22Rv1 (cell line): ENCODE measurements around the gene CPNE4.

ENCODE experiments used
- H3K27ac ChIP-seq: fragments of 450-650 bp; 2 replicates; pipeline ENCODE4 v1.5.1; 2017
- CTCF ChIP-seq: fragments of 450-650 bp; IDR thresholded peaks from 2 replicates; pipeline ENCODE4 v1.5.1; 2017; ENCODE audit warnings: mild to moderate bottlenecking
- ZFX ChIP-seq: fragments of 450-650 bp; IDR thresholded peaks from 2 replicates; pipeline ENCODE4 v1.6.1; 2017; ENCODE audit warnings: antibody characterized with exemption, borderline replicate concordance

CPNE4 gene

GRCh38 chr3:131962982-131963381 lies 71.8 kb downstream of the CPNE4 start:
- TF ChIP-seq ZFX (no peak), CTCF (no peak)
- H3K27ac ChIP-seq = no peak overlapping the region

- H3K27ac ChIP-seq = no peak overlapping the region
- no peak for TF ChIP-seq CTCF
- TF ChIP-seq ZFX = no peak
Measured at GRCh38 chr3:131960324-131960723, 74.5 kb downstream of the CPNE4 start.

GRCh38 chr3:131957980-131958379 lies 76.8 kb downstream of the CPNE4 start:
- no peak for TF ChIP-seq ZFX
- no peak for TF ChIP-seq CTCF

GRCh38 chr3:131957511-131957910 lies 77.3 kb downstream of the CPNE4 start:
- TF ChIP-seq ZFX (no peak), CTCF (no peak)
- H3K27ac ChIP-seq = no peak overlapping the region

More at GRCh38 chr3:131957980-131958379, 76.8 kb downstream of the CPNE4 start:
- H3K27ac ChIP-seq = no peak overlapping the region

- TF ChIP-seq CTCF (no peak), ZFX (no peak)
- no peak overlapping the region for H3K27ac ChIP-seq
Measured at GRCh38 chr3:131948806-131949205, 86.0 kb downstream of the CPNE4 start.

- TF ChIP-seq CTCF (no peak), ZFX (no peak)
- H3K27ac ChIP-seq = no peak overlapping the region
Measured at GRCh38 chr3:131944676-131945075, 90.1 kb downstream of the CPNE4 start.

- no peak for TF ChIP-seq CTCF
- TF ChIP-seq ZFX = no peak
- no peak overlapping the region for H3K27ac ChIP-seq
Measured at GRCh38 chr3:131933665-131934064, 101.1 kb downstream of the CPNE4 start.
